Smooth muscle cell (in vitro differentiated cells): ENCODE measurements around the gene MICU1. TPM values are rescaled to one million over a fixed set of nuclear protein-coding genes. Genes with fewer than 3 reads are reported as not detected.

ENCODE experiments used
- DNase-seq: peaks from one replicate; lab custom pipeline; 2025; ENCODE audit not compliant: unreplicated experiment; lab: John Stamatoyannopoulos, UW
- H2AFZ ChIP-seq: fragments of 200-600 bp; sonication (generic); 2 replicates; pipeline ENCODE4 v1.6.0; 2016; ENCODE audit warnings: antibody characterized with exemption, low read depth, mild to moderate bottlenecking
- H3F3A ChIP-seq: fragments of 200-600 bp; sonication (generic); 2 replicates; pipeline ENCODE4 v1.6.0; 2017; ENCODE audit warnings: antibody characterized with exemption, low read depth
- H3K27ac ChIP-seq: fragments of 200-600 bp; sonication (generic); 2 replicates; pipeline ENCODE4 v1.5.1; 2016; ENCODE audit warnings: low read depth, mild to moderate bottlenecking
- H3K27me3 ChIP-seq: fragments of 200-600 bp; sonication (generic); 2 replicates; pipeline ENCODE4 v1.6.1; 2016; ENCODE audit warnings: low read depth, mild to moderate bottlenecking
- H3K36me3 ChIP-seq: fragments of 200-600 bp; sonication (generic); 2 replicates; pipeline ENCODE4 v1.5.1; 2016; ENCODE audit warnings: low read depth
- H3K4me1 ChIP-seq: fragments of 200-600 bp; sonication (generic); 2 replicates; pipeline ENCODE4 v1.5.1; 2016; ENCODE audit warnings: low read depth
- H3K4me2 ChIP-seq: fragments of 200-600 bp; sonication (generic); 2 replicates; pipeline ENCODE4 v1.6.0; 2016; ENCODE audit warnings: mild to moderate bottlenecking
- H3K4me3 ChIP-seq: fragments of 200-600 bp; sonication (generic); 2 replicates; pipeline ENCODE4 v1.5.1; 2016; ENCODE audit warnings: mild to moderate bottlenecking
- H3K79me2 ChIP-seq: fragments of 200-600 bp; sonication (generic); 2 replicates; pipeline ENCODE4 v1.6.0; 2016; ENCODE audit warnings: low read depth, mild to moderate bottlenecking
- H3K9ac ChIP-seq: fragments of 200-600 bp; sonication (generic); 2 replicates; pipeline ENCODE4 v1.6.0; 2016; ENCODE audit warnings: low read depth
- H3K9me3 ChIP-seq: fragments of 200-600 bp; sonication (generic); replicated peaks from 2 replicates; pipeline ENCODE4 v1.5.1; 2016; ENCODE audit warnings: low read depth
- H4K20me1 ChIP-seq: fragments of 200-600 bp; sonication (generic); 2 replicates; pipeline ENCODE4 v1.6.0; 2016; ENCODE audit warnings: low read depth
- CTCF ChIP-seq: fragments of 200-600 bp; sonication (generic); IDR thresholded peaks from 2 replicates; pipeline ENCODE4 v1.5.1; 2017; ENCODE audit warnings: borderline replicate concordance, mild to moderate bottlenecking, antibody characterized with exemption; ENCODE audit not compliant: insufficient read depth, poor library complexity, severe bottlenecking
- WGBS: methylation state at CpG from one replicate; pipeline ENCODE4 v1.1.7; 2016; ENCODE audit warnings: low lambda C conversion rate; 5-methylcytosine and 5-hydroxymethylcytosine counted together
- polyA plus RNA-seq: library from polyadenylated mRNA; unstranded; fragments of >200 nt; fragmentation: Nextera tagmentation; extraction: Ambion mirVana; gene quantifications from 2 replicates; pipeline ENCODE4 v1.2.1, GENCODE V29; 2016
- total RNA-seq: library from RNA; depleted of rRNA; stranded (reverse); fragments of >200 nt; gene quantifications from 2 replicates; pipeline ENCODE4 v1.2.3, GENCODE V29; 2014

Gene MICU1
- total and polyA plus RNA-seq, 2 experiments from 2014 or later, result 35.0 to 35.1 TPM

- Histone ChIP-seq H3K4me2 (no peak overlapping the region), H3K79me2 (no peaks in the 10 kb centered on the region), H2AFZ (no peak overlapping the region), H3K36me3 (no peaks in the 10 kb centered on the region), H3K4me1 (peaks cover 2% of the 10 kb centered on the region), H3K9ac (no peak overlapping the region), H4K20me1 (no peaks in the 10 kb centered on the region), H3K27me3 (no peaks in the 10 kb centered on the region), H3K27ac (no peak overlapping the region), H3K9me3 (no peaks in the 10 kb centered on the region), H3F3A (no peaks in the 10 kb centered on the region), H3K4me3 (no peak overlapping the region)
- DNase-seq, result no peak
- no peak for TF ChIP-seq CTCF
- WGBS, result 93% methylated on average over 4 of the region's 4 CpGs
Observed at GRCh38 chr10:72416661-72417060, 209.2 kb downstream of the MICU1 start.

GRCh38 chr10:72414642-72415041 lies 211.2 kb downstream of the MICU1 start:
- Histone ChIP-seq H3K9me3 (no peaks in the 10 kb centered on the region), H3K27ac (no peak overlapping the region), H4K20me1 (no peaks in the 10 kb centered on the region), H3F3A (no peaks in the 10 kb centered on the region), H3K36me3 (no peaks in the 10 kb centered on the region), H3K4me3 (no peak overlapping the region), H3K9ac (no peak overlapping the region), H3K27me3 (no peaks in the 10 kb centered on the region), H2AFZ (no peak overlapping the region), H3K4me2 (no peak overlapping the region), H3K4me1 (no peaks in the 10 kb centered on the region), H3K79me2 (no peaks in the 10 kb centered on the region)
- 79% methylated on average over 3 of the region's 3 CpGs for WGBS
- TF ChIP-seq CTCF, result no peak
- no peak for DNase-seq

- no peaks in the 10 kb centered on the region for H3K4me1 ChIP-seq
- 87% methylated on average over 1 of the region's 1 CpG for WGBS
Observed at GRCh38 chr10:72409167-72409566, 216.7 kb downstream of the MICU1 start.

More at GRCh38 chr10:72409167-72409566, 216.7 kb downstream of the MICU1 start:
- no peak for TF ChIP-seq CTCF
- no peaks in the 10 kb centered on the region for H3F3A ChIP-seq
- no peak overlapping the region for H3K4me3 ChIP-seq
- no peaks in the 10 kb centered on the region for H4K20me1 ChIP-seq
- no peak overlapping the region for H2AFZ ChIP-seq
- no peak for DNase-seq
- H3K9me3 ChIP-seq, result no peaks in the 10 kb centered on the region
- H3K36me3 ChIP-seq, result peaks cover 6% of the 10 kb centered on the region
- no peak overlapping the region for H3K27ac ChIP-seq
- no peak overlapping the region for H3K4me2 ChIP-seq
- H3K79me2 ChIP-seq, result no peaks in the 10 kb centered on the region
- no peak overlapping the region for H3K9ac ChIP-seq
- H3K27me3 ChIP-seq, result no peaks in the 10 kb centered on the region
